OCI-LY1 (cell line): ENCODE measurements around the gene ACAP2.

Source experiments
- H2AFZ ChIP-seq: fragments of 200-600 bp; sonication (generic), shearing (Covaris generic); 2 replicates; pipeline ENCODE4 v1.6.0; 2014; ENCODE audit warnings: antibody characterized with exemption, mild to moderate bottlenecking, low read length
- H3F3A ChIP-seq: fragments of 200-600 bp; sonication (generic), shearing (Covaris generic); 2 replicates; pipeline ENCODE4 v1.6.0; 2014; ENCODE audit warnings: mild to moderate bottlenecking, antibody characterized with exemption, low read length, moderate library complexity; ENCODE audit not compliant: insufficient read depth
- H3K27ac ChIP-seq: fragments of 200-600 bp; sonication (generic); 2 replicates; pipeline ENCODE4 v1.5.1; 2014; ENCODE audit warnings: low read length, mixed run types, mild to moderate bottlenecking, low read depth; ENCODE audit not compliant: poor library complexity, severe bottlenecking
- H3K27me3 ChIP-seq: fragments of 200-600 bp; sonication (generic); 2 replicates; pipeline ENCODE4 v1.6.0; 2014; ENCODE audit warnings: antibody characterized with exemption, mild to moderate bottlenecking, low read length, moderate library complexity; ENCODE audit not compliant: insufficient read depth
- H3K36me3 ChIP-seq: fragments of 200-600 bp; sonication (generic); 2 replicates; pipeline ENCODE4 v1.6.1; 2014; ENCODE audit warnings: mild to moderate bottlenecking, antibody characterized with exemption, low read length, moderate library complexity, mixed read lengths; ENCODE audit not compliant: insufficient read depth
- H3K4me1 ChIP-seq: fragments of 200-600 bp; sonication (generic); 2 replicates; pipeline ENCODE4 v1.5.1; 2014; ENCODE audit warnings: mild to moderate bottlenecking, low read length, moderate library complexity; ENCODE audit not compliant: insufficient read depth, severe bottlenecking
- H3K4me2 ChIP-seq: fragments of 200-600 bp; sonication (generic), shearing (Covaris generic); 2 replicates; pipeline ENCODE4 v1.6.1; 2014; ENCODE audit warnings: low read length
- H3K4me3 ChIP-seq: fragments of 200-600 bp; sonication (generic); 2 replicates; pipeline ENCODE4 v1.5.1; 2014; ENCODE audit warnings: low read length, low read depth, mild to moderate bottlenecking, mixed read lengths; ENCODE audit not compliant: poor library complexity, severe bottlenecking
- H3K79me2 ChIP-seq: fragments of 200-600 bp; shearing (Covaris generic); 2 replicates; pipeline ENCODE4 v1.6.1; 2016; ENCODE audit warnings: mixed run types, low read length, mixed read lengths; ENCODE audit not compliant: insufficient read depth
- H3K9ac ChIP-seq: fragments of 200-600 bp; sonication (generic), shearing (Covaris generic); 2 replicates; pipeline ENCODE4 v1.6.1; 2014; ENCODE audit warnings: mild to moderate bottlenecking, low read length, mixed read lengths
- H3K9me2 ChIP-seq: fragments of 200-600 bp; sonication (generic), shearing (Covaris generic); 2 replicates; pipeline ENCODE4 v1.6.1; 2014; ENCODE audit warnings: low read depth, mild to moderate bottlenecking, low read length, mixed read lengths
- H3K9me3 ChIP-seq: fragments of 200-600 bp; shearing (Covaris generic); 2 replicates; pipeline ENCODE4 v1.6.1; 2014; ENCODE audit warnings: low read length, mixed read lengths
- H4K20me1 ChIP-seq: fragments of 200-600 bp; sonication (generic), shearing (Covaris generic); 2 replicates; pipeline ENCODE4 v1.6.0; 2016; ENCODE audit warnings: mild to moderate bottlenecking, low read length; ENCODE audit not compliant: insufficient read depth
- EZH2 ChIP-seq: fragments of 200-600 bp; sonication (generic), shearing (Covaris generic); IDR thresholded peaks from 2 replicates; pipeline ENCODE4 v1.8.0; 2017; ENCODE audit warnings: borderline replicate concordance, mixed run types, mild to moderate bottlenecking, antibody characterized with exemption, low read length, moderate library complexity, mixed read lengths
- TF ChIP-seq, protein P1 (sequence below): fragments of 200-600 bp; sonication (generic), shearing (Covaris generic); IDR thresholded peaks from 2 replicates; pipeline ENCODE4 v1.5.1; 2017; ENCODE audit warnings: mild to moderate bottlenecking, antibody characterized with exemption, low read length, moderate library complexity, mixed read lengths

ACAP2 gene

DNA sequence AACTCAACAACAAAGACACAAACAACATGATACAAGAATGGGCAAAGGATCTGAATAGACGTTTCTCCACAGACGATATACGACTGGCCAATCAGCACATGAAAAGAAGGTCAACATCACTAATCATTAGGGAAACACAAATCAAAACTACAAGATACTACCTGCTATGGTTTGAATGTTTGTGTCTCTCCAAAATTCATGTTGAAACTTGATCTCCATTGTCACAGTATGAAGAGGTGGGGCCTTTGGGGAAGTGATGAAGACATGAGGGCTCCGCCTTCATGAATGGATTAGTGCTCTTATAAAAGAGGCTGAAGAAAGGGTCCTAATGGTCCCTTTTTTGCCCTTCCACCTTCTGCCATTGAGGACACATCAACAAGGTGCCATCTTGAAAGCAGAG, 32.3 kb downstream of the ACAP2 start:
- Histone ChIP-seq H3K9me3 (peaks cover 21% of the 10 kb centered on the region; the same call in 1 of the 2 replicates), H3K4me1 (peaks cover 5% of the 10 kb centered on the region), H3K27ac (no peak overlapping the region), H4K20me1 (no peaks in the 10 kb centered on the region), H3K4me3 (no peak overlapping the region), H3K27me3 (no peaks in the 10 kb centered on the region), H3K79me2 (peaks cover 95% of the 10 kb centered on the region), H3K9me2 (no peaks in the 10 kb centered on the region), H2AFZ (no peak overlapping the region), H3K36me3 (peaks cover 55% of the 10 kb centered on the region), H3K9ac (no peak overlapping the region), H3F3A (0 out of 2 replicates have a peak, but pooled peaks cover 3% of the 10 kb centered on the region), H3K4me2 (no peak overlapping the region)
- TF ChIP-seq, protein P1, sequence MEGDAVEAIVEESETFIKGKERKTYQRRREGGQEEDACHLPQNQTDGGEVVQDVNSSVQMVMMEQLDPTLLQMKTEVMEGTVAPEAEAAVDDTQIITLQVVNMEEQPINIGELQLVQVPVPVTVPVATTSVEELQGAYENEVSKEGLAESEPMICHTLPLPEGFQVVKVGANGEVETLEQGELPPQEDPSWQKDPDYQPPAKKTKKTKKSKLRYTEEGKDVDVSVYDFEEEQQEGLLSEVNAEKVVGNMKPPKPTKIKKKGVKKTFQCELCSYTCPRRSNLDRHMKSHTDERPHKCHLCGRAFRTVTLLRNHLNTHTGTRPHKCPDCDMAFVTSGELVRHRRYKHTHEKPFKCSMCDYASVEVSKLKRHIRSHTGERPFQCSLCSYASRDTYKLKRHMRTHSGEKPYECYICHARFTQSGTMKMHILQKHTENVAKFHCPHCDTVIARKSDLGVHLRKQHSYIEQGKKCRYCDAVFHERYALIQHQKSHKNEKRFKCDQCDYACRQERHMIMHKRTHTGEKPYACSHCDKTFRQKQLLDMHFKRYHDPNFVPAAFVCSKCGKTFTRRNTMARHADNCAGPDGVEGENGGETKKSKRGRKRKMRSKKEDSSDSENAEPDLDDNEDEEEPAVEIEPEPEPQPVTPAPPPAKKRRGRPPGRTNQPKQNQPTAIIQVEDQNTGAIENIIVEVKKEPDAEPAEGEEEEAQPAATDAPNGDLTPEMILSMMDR: no peak
- TF ChIP-seq EZH2: no peak

DNA sequence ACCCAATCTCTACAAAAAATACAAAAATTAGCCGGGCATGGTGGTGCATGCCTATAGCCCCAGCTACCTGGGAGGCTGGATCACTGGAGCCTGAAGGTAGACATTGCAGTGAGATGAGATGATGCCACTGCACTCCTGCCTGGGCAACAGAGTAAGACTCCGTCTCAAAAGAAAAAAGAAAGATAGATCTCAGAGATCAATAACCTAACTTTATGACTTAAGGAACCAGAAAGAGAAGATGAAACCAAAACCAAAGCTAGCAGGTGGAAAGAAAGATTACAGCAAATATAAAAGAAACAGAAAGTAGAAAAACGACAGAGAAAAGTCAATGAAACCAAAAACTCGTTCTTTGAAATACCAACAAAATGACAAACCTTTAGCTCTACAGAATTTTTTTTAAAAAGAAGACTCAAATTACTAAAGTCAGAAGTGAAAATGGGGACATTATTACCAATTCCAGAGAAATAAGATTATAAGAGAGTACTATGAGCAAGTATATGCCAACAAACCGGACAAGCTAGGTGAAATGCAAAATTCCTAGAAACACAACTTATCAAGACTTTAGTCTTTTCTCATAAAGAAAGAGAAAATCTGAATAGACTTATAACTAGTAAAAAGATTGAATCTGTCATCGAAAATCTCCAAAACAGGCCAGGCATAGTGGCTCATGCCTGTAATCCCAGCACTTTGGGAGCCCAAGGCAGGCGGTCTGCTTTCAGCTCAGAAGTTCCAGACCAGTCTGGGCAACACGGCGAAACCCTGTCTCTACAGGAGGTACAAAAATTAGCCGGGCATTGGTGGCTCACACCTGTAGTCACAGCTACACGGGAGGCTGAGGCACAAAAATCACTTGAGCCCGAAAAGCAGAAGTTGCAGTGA, 35.0 kb downstream of the ACAP2 start:
- Histone ChIP-seq H3F3A (0 out of 2 replicates have a peak, but pooled peaks cover 3% of the 10 kb centered on the region), H3K9ac (no peak overlapping the region), H3K9me2 (no peaks in the 10 kb centered on the region), H3K4me3 (no peak overlapping the region), H3K27ac (no peak overlapping the region), H3K4me1 (peaks cover 22% of the 10 kb centered on the region), H3K79me2 (peaks cover 85% of the 10 kb centered on the region), H3K36me3 (peaks cover 55% of the 10 kb centered on the region), H3K9me3 (peaks cover 21% of the 10 kb centered on the region; the same call in 1 of the 2 replicates), H3K27me3 (no peaks in the 10 kb centered on the region), H4K20me1 (0 out of 2 replicates have a peak, but pooled peaks cover 1% of the 10 kb centered on the region), H3K4me2 (no peak overlapping the region), H2AFZ (no peak overlapping the region)
- TF ChIP-seq, protein P1: no peak
- TF ChIP-seq EZH2: no peak

DNA sequence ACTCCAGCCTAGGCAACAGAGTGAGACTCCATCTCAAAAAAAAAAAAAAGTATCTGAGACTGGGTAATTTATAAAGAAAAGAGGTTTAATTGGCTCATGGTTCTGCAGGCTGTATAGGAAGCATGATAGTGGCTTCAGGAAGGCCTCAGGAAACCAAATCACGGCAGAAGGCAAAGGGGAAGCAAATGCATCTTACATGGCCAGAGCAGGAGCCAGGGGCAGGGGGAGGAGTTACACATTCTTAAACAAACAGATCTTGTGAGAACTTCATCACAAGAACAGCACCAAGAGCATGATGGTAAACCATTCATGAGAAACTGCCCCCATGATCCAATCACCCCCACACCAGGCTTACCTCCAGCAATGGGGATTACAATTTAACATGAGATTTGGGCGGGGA, 37.2 kb downstream of the ACAP2 start:
- Histone ChIP-seq H3F3A (0 out of 2 replicates have a peak, but pooled peaks cover 3% of the 10 kb centered on the region), H3K9me3 (peaks cover 17% of the 10 kb centered on the region; the same call in 1 of the 2 replicates), H3K9ac (no peak overlapping the region), H3K36me3 (peaks cover 40% of the 10 kb centered on the region), H3K9me2 (no peaks in the 10 kb centered on the region), H3K27ac (no peak overlapping the region), H2AFZ (no peak overlapping the region), H3K27me3 (no peaks in the 10 kb centered on the region), H4K20me1 (0 out of 2 replicates have a peak, but pooled peaks cover 2% of the 10 kb centered on the region), H3K79me2 (peaks cover 87% of the 10 kb centered on the region), H3K4me1 (peaks cover 39% of the 10 kb centered on the region), H3K4me2 (no peak overlapping the region), H3K4me3 (no peak overlapping the region)
- TF ChIP-seq, protein P1: no peak
- TF ChIP-seq EZH2: no peak
